GM19372 (cell line): ENCODE results near the gene CCNG1.
"Not testable (repeated sequence)": the region's sequence is repeated elsewhere in the genome, so short reads cannot be mapped to it uniquely, and the experiment has no call there.

Experiments
- ATAC-seq: cut with Tn5 transposase; IDR thresholded peaks from one replicate; pipeline ENCODE4 v1.9.1; 2021; ENCODE audit warnings: mild to moderate bottlenecking, low read depth, moderate library complexity; ENCODE audit not compliant: unreplicated experiment

The CCNG1 gene

GRCh38 chr5:163440954-163441353 lies 3.6 kb downstream of the CCNG1 start:
- ATAC-seq: no peak

GRCh38 chr5:163444526-163444925 lies 7.1 kb downstream of the CCNG1 start:
- ATAC-seq: no peak

DNA sequence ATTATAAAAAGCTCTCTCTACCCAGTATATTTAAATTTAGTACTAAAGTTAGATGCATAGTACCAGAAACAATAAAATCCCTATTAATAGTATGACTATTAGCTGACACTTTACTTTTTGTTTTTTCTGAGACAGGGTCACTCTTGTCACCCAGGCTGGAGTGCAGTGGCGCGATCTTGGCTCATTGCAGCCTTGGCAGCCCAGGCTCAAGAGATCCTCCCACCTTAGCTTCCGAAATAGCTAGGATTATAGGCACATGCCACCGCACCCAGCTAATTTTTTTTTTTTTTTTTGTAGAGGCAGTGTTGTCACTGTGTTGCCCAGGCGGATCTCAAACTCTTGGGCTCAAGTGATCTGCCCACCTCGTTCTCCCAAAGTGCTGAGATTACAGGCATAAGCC lies 8.0 kb downstream of the CCNG1 start:
- ATAC-seq: no peak

GRCh38 chr5:163447191-163447590 lies 9.8 kb downstream of the CCNG1 start:
- ATAC-seq: no peak

GRCh38 chr5:163447875-163448274 lies 10.5 kb downstream of the CCNG1 start:
- ATAC-seq: no peak

GRCh38 chr5:163448491-163448890 lies 11.1 kb downstream of the CCNG1 start:
- ATAC-seq: no peak

DNA sequence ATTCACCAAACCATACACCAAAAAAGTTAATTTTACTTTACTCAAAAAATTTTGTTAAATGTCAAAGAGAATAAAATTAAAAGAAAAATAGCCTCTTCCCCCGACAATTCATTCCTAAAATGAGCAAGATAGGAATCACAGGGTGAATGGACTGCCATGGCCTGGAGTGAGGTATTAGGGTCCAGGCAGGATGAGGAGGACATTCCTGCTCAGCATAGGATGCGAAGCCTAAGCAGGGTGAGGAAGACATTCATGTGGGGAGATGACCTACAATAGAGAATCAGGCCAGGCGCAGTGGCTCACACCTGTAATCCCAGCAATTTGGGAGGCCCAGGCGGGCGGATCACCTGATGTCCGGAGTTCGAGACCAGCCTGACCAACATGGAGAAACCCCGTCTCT lies 14.1 kb downstream of the CCNG1 start:
- ATAC-seq: no peak

DNA sequence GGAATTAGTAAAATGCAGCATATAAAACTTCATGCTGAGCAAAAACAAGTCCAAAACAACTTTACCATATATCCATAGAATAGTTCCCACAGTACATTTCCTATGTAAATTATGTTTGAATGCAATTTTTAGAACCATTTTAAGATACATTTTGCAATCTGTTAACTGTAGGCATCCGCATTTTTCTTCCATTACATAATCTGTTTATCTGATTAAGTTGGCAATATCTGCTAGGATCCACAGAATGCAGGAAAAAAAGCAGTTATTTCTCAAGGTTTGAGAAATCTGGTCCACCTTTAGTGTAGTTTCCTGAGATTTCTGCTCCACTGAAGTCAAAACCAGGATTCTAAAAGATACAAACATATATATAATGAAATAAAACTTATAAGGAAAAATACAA lies 16.3 kb downstream of the CCNG1 start:
- ATAC-seq: no peak

- ATAC-seq: not testable (repeated sequence)
Observed at GRCh38 chr5:163455406-163455805, 18.0 kb downstream of the CCNG1 start.

DNA sequence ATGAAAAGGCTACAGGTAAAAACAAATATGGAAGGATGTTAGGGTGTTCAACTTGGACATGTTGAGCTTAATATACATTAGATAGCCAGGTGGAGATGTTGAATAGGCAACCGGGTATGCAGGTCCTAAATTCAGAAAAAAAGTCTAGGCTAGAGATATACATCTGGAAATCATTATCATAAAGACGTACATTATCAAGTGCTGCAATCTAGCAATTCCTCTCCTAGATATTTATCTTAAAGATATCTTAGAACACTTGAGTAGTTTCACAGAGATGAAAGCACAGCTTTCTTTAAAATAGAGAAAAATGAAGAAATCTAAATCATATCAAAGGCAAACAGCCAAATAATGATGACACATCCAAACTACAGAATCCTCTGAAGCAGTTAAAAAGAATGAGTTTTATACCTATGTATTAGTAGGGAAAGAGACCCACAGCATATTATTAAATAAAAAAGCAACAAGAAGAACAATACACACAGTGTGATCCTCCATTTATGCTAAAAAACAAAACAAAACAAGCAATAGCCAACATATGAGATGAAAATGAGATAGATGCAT lies 18.7 kb downstream of the CCNG1 start:
- ATAC-seq: no peak

DNA sequence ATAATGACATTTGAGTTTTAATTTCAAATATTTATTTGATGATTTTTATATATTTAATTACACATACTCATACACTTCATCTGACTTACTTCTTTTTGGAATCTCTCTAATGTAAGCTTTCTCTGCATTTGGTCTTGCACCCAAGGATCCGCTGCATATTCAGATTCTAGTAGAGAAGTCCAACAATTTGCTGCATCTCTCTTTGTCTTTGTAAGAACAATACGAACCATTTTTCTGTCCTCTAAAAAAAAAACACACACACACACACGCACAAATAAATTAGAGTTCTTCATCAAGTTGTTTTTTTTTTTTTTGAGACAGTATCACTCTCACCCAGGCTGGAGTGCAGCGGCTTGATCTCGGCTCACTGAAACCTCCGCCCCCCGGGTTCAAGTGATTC lies 19.4 kb downstream of the CCNG1 start:
- no peak for ATAC-seq

- ATAC-seq: no peak
Observed at GRCh38 chr5:163458778-163459385, 21.5 kb downstream of the CCNG1 start.

- ATAC-seq: peak; percentile 7
Observed at GRCh38 chr5:163459462-163459818, 22.0 kb downstream of the CCNG1 start.

GRCh38 chr5:163459819-163460561 lies 22.6 kb downstream of the CCNG1 start, which contains the start of gene NUDCD2:
Gene NUDCD2 (minus strand): TSS chr5:163460102. CDS start chr5:163460050, 52 bp downstream.
- ATAC-seq: peak; percentile 67

DNA sequence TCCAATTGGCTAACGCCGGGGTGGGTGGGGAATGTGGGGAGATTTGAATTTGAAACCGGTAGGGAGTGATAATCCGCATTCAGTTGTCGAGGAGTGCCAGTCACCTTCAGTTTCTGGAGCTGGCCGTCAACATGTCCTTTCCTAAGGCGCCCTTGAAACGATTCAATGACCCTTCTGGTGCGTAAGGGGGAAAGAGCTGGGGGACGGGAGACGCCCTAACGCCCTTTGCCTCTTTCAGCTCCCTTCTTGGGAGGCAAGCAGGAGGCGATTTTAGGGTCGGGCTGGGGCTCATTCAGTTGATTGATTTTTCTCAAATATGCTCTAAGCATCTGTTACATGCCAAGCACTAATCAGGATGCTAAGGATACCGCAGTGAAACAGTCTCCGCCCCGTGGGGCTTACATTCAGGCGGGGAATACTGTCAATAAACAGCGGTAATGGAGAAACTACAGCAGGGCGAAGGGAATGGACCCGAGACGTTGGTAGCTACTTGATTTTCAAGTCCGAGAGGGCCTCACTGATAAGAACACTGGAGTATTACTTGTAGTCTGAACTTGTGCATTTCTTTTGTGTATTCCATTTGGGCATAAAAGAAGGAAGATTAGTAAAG lies 23.3 kb downstream of the CCNG1 start, which contains the start of gene HMMR:
HMMR (plus strand) TSS at position 71 of the 610 bp plus-strand sequence; CDS start at position 132, 61 bp downstream.
- no peak for ATAC-seq

GRCh38 chr5:163463063-163463435 lies 25.7 kb downstream of the CCNG1 start:
- ATAC-seq: no peak

DNA sequence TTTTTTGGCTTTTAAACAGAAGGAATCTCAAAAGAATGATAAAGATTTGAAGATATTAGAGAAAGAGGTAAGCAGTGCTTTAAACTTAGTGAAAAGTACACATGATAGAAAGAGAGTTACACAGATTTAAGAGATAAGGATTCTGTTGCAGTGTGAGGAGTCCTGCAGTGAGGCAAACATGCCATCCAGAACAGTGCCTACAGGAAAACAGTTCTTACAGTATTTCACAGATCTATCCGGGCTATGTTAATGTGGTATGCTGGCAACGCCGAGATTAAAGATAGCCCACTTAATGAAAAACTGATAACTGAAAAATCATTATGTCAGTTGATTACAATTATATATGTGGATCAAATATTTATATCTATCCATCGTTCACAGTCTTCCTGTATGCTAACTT lies 30.3 kb downstream of the CCNG1 start:
- ATAC-seq: no peak

DNA sequence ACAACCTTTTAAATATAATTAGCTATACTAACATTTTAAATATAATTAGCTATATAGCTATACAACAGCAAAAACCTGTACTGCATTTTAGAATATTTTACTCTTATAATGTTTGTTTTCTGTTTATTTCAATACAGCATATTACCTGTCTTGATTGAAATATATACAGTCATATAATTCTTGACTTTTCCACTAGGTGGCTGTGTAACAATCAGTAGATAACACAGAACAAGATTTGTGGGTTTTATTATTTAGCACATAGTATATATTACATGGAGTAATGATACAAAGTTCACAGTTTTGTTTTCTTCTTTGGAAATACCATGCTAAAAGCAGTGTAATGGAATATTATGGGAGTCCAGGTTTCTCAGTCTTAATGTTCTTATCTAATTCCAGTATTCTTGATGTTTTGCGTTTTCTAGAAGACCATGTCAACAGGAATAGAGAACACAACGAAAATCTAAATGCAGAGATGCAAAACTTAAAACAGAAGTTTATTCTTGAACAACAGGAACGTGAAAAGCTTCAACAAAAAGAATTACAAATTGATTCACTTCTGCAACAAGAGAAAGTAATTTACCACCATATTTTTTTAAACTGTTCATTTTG lies 36.3 kb downstream of the CCNG1 start:
- peak; percentile 68 for ATAC-seq

DNA sequence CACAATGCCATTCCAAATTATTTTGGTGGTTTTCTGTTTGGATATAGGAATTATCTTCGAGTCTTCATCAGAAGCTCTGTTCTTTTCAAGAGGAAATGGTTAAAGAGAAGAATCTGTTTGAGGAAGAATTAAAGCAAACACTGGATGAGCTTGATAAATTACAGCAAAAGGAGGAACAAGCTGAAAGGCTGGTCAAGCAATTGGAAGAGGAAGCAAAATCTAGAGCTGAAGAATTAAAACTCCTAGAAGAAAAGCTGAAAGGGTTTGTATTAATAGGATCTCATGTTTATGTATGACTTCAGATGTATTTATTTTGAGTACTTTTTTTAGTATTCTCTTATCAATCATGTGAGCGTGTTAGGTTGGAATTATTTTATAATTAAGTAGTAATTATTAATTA lies 38.0 kb downstream of the CCNG1 start:
- no peak for ATAC-seq

- ATAC-seq: no peak
Observed at GRCh38 chr5:163478126-163478981, 41.0 kb downstream of the CCNG1 start.
